Caki2 (cell line): Measurements from ENCODE around the gene MVP. TPM values are rescaled to one million over a fixed set of nuclear protein-coding genes. Genes with fewer than 3 reads are reported as not detected.
"Not testable (repeated sequence)": the region's sequence is repeated elsewhere in the genome, so short reads cannot be mapped to it uniquely, and the experiment has no call there.

Experiments used
- DNase-seq: peaks from one replicate; pipeline ENCODE4 v3.0.0-alpha.2; 2015; ENCODE audit warnings: low read depth
- in situ Hi-C: cut with HindIII; loops from 2 replicates; pipeline ENCODE4 v1.10.0; 2016; ENCODE audit warnings: low sequenced_read_pairs, low pct_unique_long_range_greater_than_20kb, mixed read lengths
- total RNA-seq: library from RNA; depleted of rRNA; stranded (reverse); fragments of >200 nt; shearing (Covaris generic); gene quantifications from 2 replicates; pipeline ENCODE4 v1.2.3, GENCODE V29; 2014; ENCODE audit warnings: low replicate concordance

Gene MVP
- total RNA-seq, 1 experiment from 2014 or later, result 291 TPM

GRCh38 chr16:29833219-29833618 is 13.0 kb downstream of the MVP start:
- in situ Hi-C loops, DNase-seq: not testable (repeated sequence)

DNA sequence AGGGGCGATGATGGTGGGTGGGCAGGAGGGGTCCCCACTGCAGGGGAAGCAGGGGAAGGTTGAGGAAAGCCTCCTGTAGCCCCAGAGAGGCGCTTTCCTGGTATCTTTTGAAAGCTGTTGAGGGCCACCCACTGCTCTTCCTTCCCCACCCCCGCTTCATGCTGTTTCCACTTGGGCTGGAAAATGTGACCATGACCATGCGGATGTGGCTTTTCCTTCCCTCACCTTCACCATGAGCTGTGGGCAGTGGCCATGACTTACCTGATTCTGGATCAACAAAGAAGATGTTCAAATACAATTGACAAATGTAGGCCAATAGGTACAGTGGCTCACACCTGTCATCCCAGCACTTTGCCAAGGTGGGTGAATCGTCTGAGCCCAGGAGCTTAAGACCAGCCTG is 13.8 kb downstream of the MVP start:
- DNase-seq, result no peak
- in situ Hi-C loops, result no loop called here

GRCh38 chr16:29835926-29836325 is 15.7 kb downstream of the MVP start:
- in situ Hi-C loops, result no loop called here
- peak; percentile 71 for DNase-seq

- in situ Hi-C loops, result no loop called here
- no peak for DNase-seq
Observed at GRCh38 chr16:29836623-29837022, 16.4 kb downstream of the MVP start.

DNA sequence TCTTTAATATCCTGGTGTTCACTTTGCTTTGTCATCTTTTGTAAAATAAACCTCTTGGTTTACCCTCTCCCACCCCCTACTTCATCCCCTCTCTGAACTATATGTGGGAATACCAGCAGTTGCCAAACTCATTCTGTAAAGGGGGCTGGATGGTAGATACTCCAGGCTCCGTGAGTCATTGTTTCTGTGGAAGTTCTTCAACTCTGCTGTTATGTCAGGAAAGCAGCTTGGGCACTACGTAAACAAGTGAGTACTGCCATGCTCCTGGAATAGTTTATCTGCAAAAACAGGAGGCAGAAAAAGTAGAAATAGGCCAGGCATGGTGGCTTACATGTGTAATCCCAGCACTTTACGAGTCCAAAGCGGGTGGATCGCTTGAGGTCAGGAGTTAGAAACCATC is 17.6 kb downstream of the MVP start:
- no peak for DNase-seq
- in situ Hi-C loops, result no loop called here

- DNase-seq, result no peak
- in situ Hi-C loops, result no loop called here
Observed at GRCh38 chr16:29839822-29840221, 19.6 kb downstream of the MVP start.

DNA sequence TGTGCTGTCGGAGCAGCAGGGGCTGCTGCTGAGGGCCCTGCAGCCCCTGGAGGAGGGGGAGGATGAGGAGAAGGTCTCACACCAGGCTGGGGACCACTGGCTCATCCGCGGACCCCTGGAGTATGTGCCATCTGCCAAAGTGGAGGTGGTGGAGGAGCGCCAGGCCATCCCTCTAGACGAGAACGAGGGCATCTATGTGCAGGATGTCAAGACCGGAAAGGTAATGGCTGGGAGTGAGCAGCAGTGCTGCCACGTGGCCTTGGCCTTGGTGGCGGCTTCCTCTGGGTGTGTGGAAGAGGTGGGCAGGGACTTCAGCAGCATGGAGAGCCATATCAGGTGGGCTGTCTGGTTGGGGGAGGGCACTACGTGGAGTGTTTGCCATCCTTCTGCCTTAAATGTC is 20.0 kb downstream of the MVP start:
- in situ Hi-C loops, result no loop called here
- DNase-seq, result no peak

DNA sequence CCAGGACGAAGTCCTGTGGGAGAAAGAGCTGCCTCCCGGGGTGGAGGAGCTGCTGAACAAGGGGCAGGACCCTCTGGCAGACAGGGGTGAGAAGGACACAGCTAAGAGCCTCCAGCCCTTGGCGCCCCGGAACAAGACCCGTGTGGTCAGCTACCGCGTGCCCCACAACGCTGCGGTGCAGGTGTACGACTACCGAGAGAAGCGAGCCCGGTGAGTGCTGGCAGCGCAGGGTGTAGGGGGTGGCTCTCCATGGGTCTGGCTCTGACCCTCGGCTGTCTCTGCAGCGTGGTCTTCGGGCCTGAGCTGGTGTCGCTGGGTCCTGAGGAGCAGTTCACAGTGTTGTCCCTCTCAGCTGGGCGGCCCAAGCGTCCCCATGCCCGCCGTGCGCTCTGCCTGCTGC is 21.4 kb downstream of the MVP start:
- in situ Hi-C loops, result no loop called here
- DNase-seq, result no peak

- no peak for DNase-seq
- in situ Hi-C loops, result no loop called here
Observed at GRCh38 chr16:29842732-29843346, 22.6 kb downstream of the MVP start.

- in situ Hi-C loops, result no loop called here
- DNase-seq, result no peak
Observed at GRCh38 chr16:29843931-29844330, 23.7 kb downstream of the MVP start.

DNA sequence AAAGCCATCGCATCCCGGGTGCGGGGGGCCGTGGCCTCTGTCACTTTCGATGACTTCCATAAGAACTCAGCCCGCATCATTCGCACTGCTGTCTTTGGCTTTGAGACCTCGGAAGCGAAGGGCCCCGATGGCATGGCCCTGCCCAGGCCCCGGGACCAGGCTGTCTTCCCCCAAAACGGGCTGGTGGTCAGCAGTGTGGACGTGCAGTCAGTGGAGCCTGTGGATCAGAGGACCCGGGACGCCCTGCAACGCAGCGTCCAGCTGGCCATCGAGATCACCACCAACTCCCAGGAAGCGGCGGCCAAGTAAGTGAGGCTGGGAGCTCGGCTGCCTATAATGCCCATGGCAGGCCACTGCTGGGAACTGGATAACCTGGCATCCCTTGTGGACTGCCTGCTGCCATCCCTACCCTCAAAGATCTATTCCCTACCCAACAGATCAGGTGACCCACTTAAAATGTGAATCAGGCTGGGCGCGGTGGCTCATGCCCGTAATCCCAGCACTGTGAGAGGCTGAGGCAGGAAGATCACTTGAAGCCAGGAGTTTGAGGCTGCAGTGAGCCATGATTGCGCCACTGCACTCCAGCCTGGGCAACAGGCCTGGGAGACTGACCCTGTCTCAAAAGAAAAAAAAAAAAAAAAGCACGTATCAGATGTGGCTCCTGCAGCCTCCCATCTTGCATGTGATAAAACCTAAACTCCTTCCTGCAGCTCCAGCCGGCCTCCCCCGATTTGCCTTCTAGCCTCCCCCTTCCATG is 24.5 kb downstream of the MVP start:
- in situ Hi-C loops, result no loop called here

GRCh38 chr16:29845656-29846055 is 25.4 kb downstream of the MVP start:
- DNase-seq, result no peak
- in situ Hi-C loops, result no loop called here

More for the DNA sequence above, 24.5 kb downstream of the MVP start:
- no peak for DNase-seq

GRCh38 chr16:29848420-29849297 is 28.4 kb downstream of the MVP start:
- peak; percentile 46 for DNase-seq

DNA sequence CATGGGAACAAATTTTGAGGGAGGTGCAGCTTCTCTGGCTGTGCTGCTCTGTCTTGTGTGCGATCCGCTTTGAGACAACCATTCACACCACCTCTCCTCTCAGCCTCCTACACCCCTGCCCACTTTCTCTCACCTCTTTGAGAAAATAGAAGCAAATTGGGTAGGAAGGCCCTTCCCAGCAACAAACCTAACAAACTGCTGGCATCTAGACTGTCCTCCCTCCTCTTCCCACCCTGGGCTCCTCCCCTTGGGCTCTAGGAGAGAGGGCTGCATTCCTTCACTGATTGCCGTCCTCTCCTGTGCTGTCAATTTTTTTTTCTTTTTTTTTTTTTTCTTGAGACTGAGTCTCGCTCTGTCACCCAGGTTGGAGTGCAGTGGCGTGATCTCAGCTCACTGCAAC is 29.2 kb downstream of the MVP start:
- in situ Hi-C loops, result no loop called here
- peak; percentile 72 for DNase-seq

More at GRCh38 chr16:29848420-29849297, 28.4 kb downstream of the MVP start:
- in situ Hi-C loops, result no loop called here

GRCh38 chr16:29850998-29851397 is 30.7 kb downstream of the MVP start:
- DNase-seq, result no peak
- in situ Hi-C loops, result no loop called here

GRCh38 chr16:29852654-29853053 is 32.4 kb downstream of the MVP start:
- in situ Hi-C loops, result no loop called here
- no peak for DNase-seq

- DNase-seq, result no peak
- in situ Hi-C loops, result no loop called here
Observed at GRCh38 chr16:29854520-29855100, 34.3 kb downstream of the MVP start.

DNA sequence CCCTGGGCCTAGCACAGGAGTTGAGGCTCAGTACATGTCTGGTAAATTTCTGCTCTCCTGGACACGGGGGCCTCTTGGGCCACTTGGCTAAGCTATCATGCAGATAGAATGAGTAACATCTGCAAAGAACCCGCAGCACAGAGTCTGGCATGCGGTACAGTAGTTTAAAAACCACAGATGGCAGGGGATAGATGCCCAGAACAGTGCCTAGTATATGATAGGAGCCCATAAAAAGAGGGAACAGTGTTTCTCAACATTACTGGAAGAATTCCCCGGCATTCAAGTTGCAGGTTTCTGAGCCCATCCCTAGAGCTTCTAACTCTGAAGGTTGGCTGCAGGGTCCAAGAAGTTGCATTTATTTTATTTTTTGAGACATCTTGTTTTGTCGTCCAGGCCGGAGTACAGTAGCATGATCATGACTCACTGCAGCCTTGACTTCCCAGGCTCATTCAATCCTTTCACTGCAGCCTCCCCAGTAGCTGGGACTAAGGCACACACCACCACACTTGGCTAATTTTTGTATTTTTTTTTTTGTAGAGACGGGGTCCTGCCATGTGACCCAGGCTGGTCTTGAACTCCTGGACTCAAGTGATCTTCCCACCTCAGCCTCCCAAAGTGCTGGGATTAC is 37.0 kb downstream of the MVP start:
- no peak for DNase-seq
- in situ Hi-C loops, result no loop called here
